ENCODE measurements around the gene FBLN2.

Gene FBLN2

DNA sequence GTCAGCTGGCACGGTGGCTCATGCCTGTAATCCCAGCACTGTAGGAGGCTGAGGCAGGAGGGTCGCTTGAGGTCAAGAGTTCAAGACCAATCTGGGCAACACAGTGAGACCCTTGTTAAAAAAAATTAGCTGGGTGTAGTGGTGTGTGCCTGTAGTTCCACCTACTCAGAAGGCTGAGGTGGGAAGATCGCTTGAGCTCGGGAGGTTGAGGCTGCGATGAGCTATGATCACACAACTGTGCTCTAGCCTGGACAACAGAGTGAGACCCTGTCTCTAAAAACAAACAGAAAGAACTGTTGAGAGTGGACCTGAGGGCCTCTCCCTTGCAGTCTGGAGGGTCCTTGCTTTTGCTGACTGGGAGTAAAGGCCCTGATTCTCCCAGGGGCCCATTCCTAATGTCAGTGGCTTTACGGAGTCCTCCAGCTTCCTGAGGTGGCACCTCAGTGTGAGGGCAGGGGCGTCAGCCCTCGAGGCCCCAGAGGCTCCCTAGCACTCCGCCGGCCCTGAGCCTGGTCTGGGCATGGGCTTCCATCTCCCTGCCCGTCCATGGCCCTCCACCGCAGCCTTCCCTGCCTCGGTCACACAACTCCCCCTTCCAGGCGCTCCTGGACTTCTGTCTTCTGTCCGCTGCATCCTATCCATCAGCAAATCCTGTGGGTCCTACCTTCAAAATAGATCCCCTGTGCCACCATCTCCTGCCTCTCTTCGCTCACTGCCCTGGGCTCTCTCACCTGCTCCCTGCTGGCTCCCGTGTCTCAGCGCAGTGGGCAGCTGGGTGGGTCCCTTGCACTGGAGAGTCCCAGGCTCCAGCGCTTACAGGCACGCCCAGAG lies 19.0 kb downstream of the FBLN2 start:
- DNase-seq (ENCODE audit: low read depth in 2 of 2), result no peak

- DNase-seq (ENCODE audit: low read depth in 2 of 2), result no peak
Observed at GRCh38 chr3:13568515-13569028, 19.6 kb downstream of the FBLN2 start.

DNA sequence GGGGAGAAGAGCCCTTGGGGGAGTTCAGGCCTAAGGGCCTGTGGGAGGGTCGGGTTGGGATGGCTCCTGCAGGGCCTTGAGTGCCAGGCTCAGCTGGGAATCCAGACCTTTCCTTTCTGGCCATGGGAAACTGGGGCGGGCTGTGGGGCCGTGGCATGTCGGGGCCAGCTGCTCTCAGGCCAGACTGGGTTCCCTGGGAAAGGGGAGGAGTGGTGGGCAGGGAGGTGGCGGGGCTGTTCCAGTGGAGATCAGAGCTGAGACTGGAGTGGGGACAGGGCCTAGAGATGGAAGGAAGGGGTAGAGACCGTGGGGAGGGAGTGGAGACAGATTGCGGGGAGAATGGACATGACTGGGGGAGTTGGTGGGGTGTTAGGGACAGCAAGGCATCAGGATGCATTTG lies 20.3 kb downstream of the FBLN2 start:
- DNase-seq (ENCODE audit: low read depth in 2 of 2), result no peak

- no peak for DNase-seq (ENCODE audit: low read depth in 2 of 2)
Observed at GRCh38 chr3:13569641-13570390, 20.9 kb downstream of the FBLN2 start.

DNA sequence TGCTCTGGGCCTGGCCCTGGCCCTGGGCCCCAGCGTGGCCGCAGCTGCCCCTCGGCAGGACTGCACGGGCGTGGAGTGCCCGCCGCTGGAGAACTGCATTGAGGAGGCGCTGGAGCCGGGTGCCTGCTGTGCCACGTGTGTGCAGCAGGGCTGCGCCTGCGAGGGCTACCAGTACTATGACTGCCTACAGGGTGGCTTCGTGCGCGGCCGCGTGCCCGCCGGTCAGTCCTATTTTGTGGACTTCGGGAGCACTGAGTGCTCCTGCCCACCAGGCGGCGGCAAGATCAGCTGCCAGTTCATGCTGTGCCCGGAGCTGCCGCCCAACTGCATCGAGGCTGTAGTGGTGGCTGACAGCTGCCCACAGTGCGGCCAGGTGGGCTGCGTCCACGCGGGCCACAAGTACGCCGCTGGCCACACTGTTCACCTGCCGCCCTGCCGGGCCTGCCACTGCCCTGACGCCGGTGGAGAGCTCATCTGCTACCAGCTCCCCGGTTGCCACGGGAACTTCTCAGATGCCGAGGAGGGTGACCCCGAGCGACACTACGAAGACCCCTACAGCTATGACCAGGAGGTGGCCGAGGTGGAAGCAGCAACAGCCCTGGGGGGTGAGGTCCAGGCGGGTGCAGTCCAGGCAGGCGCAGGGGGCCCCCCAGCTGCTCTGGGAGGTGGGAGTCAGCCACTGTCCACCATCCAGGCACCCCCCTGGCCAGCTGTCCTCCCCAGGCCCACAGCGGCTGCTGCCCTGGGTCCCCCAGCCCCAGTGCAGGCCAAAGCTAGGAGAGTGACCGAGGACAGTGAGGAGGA lies 21.7 kb downstream of the FBLN2 start:
- no peak for DNase-seq (ENCODE audit: low read depth in 2 of 2)

GRCh38 chr3:13571264-13571663 lies 22.3 kb downstream of the FBLN2 start:
- DNase-seq (ENCODE audit: low read depth in 2 of 2), result no peak

GRCh38 chr3:13571831-13572750 lies 23.2 kb downstream of the FBLN2 start:
- no peak for DNase-seq (ENCODE audit: low read depth in 2 of 2)

DNA sequence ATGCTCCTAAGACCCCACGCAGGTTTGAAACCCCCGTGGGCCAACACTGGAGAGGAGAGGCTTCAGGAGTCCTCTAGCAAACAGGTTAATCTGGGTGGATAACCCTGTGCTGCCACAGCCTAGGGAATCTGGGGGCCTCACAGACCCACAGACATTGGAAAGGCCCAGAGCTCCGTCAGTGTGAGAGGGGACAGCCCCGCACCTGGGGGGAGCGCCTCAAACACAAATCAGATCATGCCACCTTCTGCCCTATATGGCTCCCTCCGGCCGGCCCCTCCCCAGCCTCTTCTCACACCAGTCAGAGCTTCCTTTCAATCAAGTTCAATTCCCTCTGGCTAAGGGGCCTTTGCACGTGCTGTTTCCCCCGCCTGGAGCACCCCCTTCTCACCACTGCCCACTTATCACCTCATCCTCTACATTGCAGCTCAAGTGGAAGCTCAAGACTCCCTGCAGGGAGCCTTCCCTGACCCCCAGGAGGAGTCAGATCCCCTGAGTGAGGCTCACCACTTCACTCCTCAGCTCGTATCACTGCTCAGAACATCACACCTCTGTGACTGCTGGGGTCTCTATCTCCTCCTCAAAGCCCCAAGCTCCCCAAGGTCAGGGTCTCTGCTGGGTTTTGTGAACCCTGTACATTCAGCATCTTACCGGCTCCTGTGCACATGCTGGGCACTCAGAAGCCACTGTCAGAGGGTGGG lies 24.1 kb downstream of the FBLN2 start:
- DNase-seq (ENCODE audit: low read depth in 2 of 2), result no peak

DNA sequence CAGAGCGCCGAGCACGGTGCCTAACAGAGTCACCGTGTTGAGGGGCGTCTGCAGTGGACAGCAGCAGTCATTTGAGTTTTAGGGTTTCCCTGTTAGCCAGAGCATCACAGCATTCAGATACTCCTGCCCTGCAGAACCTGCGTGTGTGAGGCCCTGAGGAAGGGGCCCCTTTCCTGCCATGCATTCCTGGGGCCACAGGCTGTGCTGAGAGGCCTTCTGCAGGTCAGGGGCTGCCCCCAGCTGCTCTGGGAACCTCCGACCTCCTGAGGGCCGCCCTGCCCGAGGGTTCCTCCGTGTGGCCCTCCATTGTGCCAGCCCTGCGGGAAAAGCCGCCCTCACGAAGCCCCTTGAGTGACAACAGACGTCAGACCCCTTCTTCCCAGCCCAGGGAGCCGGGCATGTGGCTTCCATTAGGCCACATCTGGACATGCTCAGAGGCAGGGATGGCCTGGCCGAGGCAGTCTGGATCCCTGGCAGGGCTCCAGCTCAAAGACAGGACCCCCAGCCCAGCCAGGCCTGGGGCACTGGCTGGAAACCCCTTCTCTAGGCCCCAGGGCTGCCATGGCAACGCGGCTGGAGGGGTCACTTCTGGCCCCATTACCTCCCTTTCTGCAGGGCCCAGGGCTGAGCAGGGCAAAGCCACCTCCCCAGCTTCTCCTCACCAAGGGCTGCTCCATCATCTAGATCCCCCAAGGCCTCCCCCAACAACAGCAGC lies 25.3 kb downstream of the FBLN2 start:
- no peak for DNase-seq (ENCODE audit: low read depth in 2 of 2)

GRCh38 chr3:13574798-13575451 lies 26.0 kb downstream of the FBLN2 start:
- DNase-seq (ENCODE audit: low read depth in 2 of 2), result peak in 1 of 2 donors; percentile 26

DNA sequence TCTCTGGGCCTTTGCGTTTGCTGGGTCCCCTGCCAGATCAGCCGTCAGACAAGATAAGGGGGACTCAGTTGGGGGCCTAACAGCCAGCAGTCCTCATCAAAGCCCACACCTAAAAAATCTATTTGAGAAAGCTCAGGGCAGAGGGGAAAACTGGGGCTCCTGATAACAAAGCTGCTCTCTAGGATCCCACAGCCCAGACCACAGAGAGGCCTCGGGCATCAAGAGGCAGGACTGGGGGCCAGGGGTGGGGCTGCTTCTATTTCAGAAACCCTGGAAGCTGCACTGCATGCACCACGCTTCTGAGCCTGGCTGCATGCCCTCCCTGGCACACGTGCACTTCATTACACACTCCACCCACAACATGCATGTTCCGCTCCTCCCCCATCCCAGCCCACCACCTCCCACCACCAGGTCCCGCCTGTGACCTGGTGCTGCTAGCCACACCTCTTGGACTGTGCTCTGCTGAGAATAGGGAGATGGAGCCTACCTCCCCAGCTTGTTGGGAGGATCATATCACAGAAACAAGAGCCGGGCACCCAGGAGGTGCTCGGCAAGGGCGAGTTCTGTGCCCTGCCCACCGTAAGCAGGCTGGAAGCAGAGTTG lies 26.6 kb downstream of the FBLN2 start:
- DNase-seq (ENCODE audit: low read depth in 2 of 2), result no peak

DNA sequence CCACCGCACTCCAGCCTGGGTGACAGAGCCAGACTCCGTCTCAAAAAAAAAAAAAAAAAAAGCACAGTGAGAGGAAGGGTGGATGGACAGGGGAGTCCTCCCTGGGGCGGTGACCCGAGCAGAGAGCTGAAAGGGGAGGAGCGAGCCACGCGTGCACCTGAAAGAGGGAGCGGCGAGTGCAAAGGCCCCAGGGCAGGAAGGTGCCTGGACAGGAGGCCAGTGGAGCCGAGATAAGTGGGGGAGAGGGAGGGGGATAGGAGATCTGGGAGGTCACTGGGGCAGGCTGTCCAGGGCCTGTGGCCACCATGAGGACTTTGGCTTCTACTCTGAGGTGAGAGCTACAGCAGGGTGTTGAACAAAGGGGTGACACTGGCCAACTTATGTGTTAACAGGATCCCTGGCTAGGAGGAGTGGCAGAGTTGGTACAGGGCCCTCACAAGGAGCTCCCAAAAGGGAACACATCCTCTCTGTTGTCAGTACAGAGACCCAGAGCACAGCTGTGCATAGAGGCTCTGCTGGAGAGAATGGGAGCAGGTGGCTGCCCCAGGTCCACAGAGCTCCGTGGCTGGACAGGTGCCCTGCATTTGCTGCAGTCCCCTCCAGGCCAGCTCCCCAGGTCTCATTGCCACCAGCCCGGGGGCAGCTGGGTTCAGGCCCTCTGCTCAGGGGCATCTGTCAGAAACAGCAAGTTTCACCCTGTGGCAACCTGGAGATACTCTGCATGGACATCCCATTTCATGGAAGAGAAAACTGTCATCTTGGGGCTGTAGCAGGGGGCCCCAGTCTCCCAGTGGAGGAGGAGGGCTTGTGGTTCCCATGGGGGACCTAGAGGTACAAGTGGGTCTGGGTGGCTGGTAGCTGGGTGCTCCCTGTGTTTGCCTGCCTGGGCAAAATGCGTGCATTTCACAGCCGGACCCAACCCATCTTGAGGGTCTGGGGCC lies 28.5 kb downstream of the FBLN2 start:
- DNase-seq (ENCODE audit: low read depth in 2 of 2), result no peak

DNA sequence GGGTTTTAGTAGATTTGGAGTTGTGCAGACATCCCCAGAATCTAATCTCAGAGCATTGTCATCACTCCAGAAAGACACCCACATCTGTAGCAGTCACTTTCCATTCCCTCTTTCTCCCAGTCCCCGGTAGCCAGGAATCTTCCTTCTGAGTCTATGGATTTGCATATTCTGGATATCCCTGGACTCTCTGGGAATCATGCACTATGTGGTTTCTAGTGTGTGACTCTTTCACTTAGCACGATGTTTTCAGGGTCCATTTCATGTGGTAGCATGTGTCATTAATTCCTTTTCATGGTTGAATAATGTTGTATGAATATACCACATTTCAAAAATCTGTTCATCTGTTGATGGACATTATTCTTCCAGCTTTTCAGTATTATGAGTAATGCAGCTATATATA lies 29.3 kb downstream of the FBLN2 start:
- no peak for DNase-seq (ENCODE audit: low read depth in 2 of 2)

- no peak for DNase-seq (ENCODE audit: low read depth in 2 of 2)
Observed at GRCh38 chr3:13579063-13579462, 30.1 kb downstream of the FBLN2 start.

- no peak for DNase-seq (ENCODE audit: low read depth in 2 of 2)
Observed at GRCh38 chr3:13580256-13581023, 31.5 kb downstream of the FBLN2 start.

GRCh38 chr3:13581485-13582365 lies 32.8 kb downstream of the FBLN2 start:
- no peak for DNase-seq (ENCODE audit: low read depth in 2 of 2)

All from stimulated activated CD8-positive, alpha-beta memory T cell treated with anti-CD3 and anti-CD28 coated beads, Interleukin-2, amount 100 ng/mL, for 48 hours (primary cell).